ENCODE measurements around the gene ERBB2.
"Not testable (repeated sequence)": the region's sequence is repeated elsewhere in the genome, so short reads cannot be mapped to it uniquely, and the experiment has no call there.

The ERBB2 gene

GRCh38 chr17:39750131-39751015, 50.5 kb downstream of the ERBB2 start:
- no peak for DNase-seq

- no peak for DNase-seq
Measured at GRCh38 chr17:39751016-39751543, 51.2 kb downstream of the ERBB2 start.

GRCh38 chr17:39751637-39752036, 51.8 kb downstream of the ERBB2 start:
- no peak for DNase-seq

- no peak for DNase-seq
Measured at GRCh38 chr17:39752241-39752881, 52.5 kb downstream of the ERBB2 start.

- DNase-seq: no peak
Measured at GRCh38 chr17:39753514-39754160, 53.8 kb downstream of the ERBB2 start.

- DNase-seq: no peak
Measured at GRCh38 chr17:39754161-39754957, 54.5 kb downstream of the ERBB2 start.

- DNase-seq: no peak
Measured at GRCh38 chr17:39754958-39755553, 55.2 kb downstream of the ERBB2 start.

- DNase-seq: no peak
Measured at GRCh38 chr17:39755554-39756379, 55.9 kb downstream of the ERBB2 start.

GRCh38 chr17:39756380-39757079, 56.7 kb downstream of the ERBB2 start:
- no peak for DNase-seq

GRCh38 chr17:39757176-39757662, 57.4 kb downstream of the ERBB2 start:
- DNase-seq: no peak

- no peak for DNase-seq
Measured at GRCh38 chr17:39757931-39758873, 58.3 kb downstream of the ERBB2 start.

GRCh38 chr17:39759204-39759603, 59.3 kb downstream of the ERBB2 start:
- DNase-seq: no peak

- no peak for DNase-seq
Measured at GRCh38 chr17:39761861-39762496, 62.1 kb downstream of the ERBB2 start.

- DNase-seq: no peak
Measured at GRCh38 chr17:39763051-39763820, 63.4 kb downstream of the ERBB2 start.

- not testable (repeated sequence) for DNase-seq
Measured at GRCh38 chr17:39764171-39764570, 64.3 kb downstream of the ERBB2 start.

- DNase-seq: no peak
Measured at GRCh38 chr17:39765175-39765574, 65.3 kb downstream of the ERBB2 start.

- DNase-seq: no peak
Measured at GRCh38 chr17:39765766-39766165, 65.9 kb downstream of the ERBB2 start.

GRCh38 chr17:39767147-39767546, 67.3 kb downstream of the ERBB2 start:
- DNase-seq: no peak
